GM19455 (cell line): ENCODE results near the gene UBA52.
"Not testable (repeated sequence)": the region's sequence is repeated elsewhere in the genome, so short reads cannot be mapped to it uniquely, and the experiment has no call there.

Experiments used
- ATAC-seq: cut with Tn5 transposase; IDR thresholded peaks from one replicate; pipeline ENCODE4 v1.9.1; 2021; ENCODE audit not compliant: unreplicated experiment

The UBA52 gene

DNA sequence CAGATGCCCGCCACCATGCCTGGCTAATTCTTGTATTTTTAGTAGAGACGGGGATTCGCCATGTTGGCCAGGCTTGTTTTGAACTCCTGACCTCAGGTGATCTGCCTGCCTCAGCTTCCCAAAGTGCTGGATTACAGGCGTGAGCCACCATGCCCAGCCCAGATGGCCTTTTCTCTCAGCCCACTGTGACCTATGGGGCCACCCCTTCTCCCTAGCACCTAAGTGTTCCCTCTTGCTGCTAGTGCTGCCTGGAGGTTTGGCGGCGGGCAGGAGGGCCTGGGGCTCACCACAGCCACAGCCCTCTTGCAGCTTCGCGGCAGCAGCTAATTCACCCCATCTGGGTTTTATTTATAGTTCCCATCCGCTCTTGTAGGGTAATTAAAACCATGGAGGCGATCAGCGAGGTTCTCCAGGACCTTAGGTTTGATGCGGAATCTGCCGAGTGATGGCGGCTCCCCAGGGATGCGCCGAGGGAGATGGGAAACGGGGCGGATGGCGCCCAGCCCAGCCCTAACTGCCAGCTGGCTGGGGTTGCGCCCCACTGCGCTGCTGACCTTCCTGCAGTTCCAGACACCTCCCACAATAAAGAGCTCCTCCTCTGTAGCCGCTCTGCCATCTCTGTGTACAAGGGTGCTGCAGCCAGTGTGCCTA is 20.2 kb downstream of the UBA52 start:
- ATAC-seq = no peak

DNA sequence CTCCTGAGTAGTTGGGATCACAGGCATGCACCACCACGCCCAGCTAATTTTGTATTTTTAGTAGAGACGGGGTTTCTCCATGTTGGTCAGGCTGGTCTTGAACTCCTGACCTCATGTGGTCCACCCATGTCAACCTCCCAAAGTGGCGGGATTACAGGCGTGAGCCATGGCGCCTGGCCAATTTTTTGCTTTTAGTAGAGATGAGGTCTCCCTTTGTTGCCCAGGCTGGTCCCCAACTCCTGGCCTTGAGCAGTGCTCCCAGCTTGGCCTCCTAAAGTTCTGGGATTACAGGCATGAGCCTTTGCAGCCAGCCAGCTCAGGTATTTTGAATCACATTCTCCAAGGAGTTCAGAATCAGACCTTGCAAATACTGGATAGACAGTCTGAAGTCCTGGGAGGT is 21.1 kb downstream of the UBA52 start:
- ATAC-seq = not testable (repeated sequence)

DNA sequence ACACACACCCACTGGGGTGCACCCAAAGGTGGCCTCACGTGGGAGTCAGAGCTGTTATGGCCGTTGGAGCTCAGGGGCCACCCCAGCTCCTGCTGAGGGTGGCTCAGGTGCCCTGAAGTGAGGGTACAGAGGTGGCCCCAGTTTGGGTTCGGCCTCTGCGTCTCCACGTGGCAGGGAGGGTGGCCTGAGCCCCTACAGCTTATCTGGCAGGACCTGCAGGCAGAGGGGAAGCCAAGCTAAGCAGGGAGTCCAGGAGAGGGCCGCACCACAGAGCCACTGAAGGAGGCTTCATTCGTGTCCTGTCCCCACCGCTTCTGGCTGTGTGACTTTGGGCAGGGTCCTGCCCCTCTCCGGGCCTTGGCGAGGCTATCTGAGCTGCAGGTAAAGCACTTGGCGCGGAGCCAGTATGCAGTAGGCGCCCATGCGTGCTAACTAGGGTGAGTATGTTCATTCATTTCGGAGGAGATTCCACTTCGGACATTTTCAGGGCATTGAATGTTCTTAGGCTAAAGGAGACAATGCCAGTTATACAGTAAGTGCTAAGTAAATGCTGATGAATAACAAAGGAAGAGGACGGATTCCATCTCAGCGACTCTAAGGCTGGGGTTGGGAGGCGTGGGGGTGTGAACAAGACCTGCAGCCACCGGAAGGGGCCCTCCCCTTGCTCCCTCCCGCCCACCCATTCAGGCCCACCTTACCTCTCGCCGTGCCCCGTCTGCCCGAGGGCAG is 21.9 kb downstream of the UBA52 start:
- no peak for ATAC-seq

DNA sequence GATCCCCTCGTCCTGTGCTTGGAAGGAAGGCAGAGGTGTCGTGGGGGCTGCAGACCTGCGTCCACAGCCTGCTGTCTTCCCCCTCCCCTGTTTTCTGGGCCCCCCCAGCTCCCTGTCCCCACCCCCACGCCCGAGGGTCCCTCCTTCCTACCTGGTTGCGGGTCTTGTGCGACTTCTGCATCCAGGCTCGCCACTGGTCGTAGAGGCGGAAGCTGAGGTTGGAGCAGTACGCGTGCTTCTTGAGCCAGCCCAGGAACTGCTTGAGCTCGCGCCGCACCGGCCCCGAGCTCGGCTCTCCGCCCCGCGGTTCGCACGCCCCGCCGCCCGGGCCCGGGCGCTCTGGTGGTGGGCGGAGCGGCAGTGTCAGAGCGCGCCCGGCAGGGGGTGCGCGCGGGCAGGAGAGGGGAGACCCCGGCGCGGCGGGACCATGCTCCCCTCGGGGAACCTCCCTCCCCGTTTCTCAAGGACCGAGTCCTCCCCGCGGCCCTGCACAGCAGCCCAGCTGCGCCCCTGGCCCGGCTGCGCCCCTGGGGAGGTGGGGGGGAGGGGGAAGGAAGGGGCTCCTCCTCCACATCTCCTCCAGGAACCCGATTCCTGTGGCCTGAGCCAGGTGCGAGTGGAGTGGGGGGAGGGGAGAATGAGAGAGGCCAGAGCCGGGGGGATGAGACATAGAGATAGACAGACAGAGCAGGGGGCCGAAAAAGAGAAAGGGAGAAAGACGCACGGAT is 22.6 kb downstream of the UBA52 start:
- no peak for ATAC-seq

DNA sequence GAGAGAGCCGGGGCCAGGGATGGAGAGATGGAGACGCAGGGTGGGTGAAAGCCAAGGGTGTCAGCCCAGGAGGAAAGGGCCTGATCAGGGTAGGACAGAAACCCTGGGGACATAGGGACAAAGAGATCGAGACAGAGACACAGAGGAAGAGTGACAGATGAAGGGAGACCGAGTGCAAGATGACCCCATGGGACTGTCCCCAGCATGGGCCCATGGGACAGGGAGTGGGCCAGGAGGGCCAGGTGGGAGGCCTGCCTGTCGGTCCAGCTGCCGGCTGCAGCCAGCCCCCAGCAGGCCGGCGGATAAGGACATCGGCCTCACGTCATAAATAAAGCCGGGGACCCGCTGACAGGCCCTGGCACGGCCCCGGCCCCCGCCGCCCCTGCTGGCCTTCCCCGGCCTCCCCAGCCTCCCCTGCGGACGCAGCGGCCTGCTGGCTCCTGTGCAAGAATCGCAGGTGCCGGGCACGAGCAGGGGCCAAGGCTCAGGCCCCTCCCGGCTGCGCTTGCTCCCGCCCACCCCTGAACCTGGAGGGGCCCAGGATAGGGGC is 23.2 kb downstream of the UBA52 start:
- no peak for ATAC-seq

DNA sequence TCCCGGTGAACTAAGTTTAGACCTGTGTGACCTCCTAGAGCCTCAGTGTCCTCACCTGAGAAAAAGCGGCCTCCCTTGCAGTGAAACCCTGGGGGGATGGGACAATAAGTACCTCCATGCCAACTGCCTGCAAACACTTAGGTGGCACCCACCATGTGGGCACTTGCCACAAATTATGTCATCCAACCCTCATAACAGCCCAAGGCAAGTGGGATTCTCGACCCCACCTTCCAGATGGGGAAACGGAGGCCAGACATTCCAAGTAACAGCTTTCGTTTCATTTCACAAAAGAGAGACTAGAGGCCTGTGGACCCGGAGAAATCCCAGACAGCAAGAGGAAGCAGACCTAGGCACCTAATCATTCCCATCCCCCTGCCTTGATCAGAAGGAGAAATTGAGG is 23.8 kb downstream of the UBA52 start:
- no peak for ATAC-seq

DNA sequence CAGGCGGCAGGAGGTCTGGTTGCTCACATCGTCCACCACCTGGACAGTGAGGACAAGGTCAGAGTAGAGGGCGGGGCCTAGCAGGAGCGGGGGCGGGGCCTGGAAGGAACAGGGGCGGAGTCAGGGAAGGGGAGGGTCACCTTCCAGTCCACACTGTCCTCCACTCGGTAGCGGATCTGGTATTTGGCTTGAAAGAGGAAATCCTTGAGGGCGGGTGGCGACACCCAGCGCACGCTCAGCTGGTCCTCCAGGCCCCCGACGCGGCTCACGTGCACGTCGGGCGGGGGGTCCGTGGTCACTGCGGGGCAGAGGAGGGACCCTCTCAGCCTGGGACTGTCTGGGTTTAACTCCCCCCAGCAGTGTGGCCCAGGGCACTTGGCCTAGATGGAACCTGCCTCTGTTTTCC is 25.1 kb downstream of the UBA52 start:
- no peak for ATAC-seq

DNA sequence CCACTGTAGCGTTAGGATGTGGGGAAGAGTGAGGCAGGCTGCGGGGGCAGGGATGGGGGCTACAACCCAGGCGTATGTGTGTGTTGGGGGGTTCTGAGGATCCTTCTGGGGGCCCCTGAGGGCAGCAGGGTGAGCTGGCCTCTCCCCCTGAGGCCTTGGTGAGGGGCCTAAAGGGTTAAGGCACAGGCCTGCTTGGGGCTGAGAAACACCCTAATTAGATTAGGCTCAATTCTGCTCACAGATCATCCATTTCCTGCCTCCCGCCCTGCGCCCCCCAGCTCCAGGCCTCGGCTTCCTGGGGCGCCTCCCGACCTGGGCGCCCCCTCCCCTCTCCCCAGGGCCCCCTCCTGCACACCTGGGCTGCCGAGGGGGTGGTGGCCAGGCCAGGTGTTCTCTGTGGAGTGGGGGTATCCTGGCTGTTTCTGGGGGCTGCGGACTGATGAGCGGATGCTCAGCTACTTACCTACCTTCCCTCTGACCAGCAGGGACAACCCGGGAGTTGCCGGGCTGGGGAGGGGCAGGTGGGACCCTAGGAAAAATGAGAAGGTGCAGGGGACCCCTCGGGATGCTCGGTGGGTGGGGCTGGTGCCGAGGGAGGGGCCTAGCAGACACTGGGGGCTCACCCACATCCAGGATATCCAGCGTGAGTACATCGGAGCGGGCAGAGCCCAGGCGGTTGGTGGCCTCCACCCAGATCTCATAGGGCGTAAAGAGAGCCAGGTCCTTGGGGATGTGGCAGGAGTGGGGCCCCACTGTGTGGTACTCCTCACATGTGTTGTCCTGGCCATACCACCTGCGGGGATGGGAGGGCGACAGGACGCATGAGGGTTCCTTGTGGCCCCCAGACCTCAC is 26.4 kb downstream of the UBA52 start:
- no peak for ATAC-seq

DNA sequence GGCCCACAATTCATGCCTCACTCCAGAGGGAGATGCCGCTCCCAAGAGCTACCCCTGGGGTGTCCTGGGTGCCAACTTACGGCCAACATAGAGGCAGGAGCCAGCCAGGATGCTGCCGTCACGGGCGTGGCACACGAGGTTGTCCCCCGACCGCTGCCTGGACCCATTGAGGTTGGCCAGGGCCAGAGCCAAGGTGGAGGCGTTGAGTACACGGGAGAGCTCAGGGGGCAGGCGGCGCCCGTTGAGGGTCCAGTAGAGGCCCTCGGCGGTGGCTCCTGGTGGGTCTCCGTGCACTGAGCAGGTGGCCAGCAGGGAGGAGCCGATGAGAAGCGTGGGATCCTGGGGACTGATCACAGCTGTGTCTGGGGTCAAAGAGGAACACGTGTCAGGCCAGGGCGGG is 27.8 kb downstream of the UBA52 start:
- ATAC-seq = no peak

DNA sequence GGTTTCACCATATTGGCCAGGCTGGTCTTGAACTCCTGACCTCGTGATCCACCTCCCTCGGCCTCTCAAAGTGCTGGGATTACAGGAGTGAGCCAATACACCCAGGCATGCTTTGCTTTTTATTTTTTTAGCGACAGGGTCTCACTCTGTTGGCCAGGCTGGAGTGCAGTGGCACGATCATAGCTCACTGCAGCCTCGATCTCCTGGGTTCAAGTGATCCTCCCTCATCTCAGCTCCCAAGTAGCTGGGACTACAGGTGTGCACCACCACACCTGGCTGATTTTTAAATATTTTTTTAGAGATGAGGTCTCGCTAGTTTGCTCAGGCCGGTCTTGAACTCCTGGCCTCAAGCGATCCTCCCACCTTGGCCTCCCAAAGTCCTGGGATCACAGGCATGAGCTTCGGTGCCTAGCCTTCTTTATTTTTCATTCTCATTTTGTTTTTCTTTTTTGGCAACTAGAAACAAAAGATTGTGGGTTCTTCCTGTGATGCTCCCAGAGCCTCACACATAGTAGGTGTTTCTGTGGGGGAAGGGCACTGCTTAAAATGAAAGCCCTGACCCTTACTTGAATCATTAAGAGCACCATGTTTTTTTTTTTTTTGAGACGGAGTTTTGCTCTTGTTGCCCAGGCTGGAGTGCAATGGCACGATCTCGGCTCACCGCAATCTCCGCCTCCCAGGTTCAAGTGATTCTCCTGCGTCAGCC is 29.2 kb downstream of the UBA52 start:
- not testable (repeated sequence) for ATAC-seq

DNA sequence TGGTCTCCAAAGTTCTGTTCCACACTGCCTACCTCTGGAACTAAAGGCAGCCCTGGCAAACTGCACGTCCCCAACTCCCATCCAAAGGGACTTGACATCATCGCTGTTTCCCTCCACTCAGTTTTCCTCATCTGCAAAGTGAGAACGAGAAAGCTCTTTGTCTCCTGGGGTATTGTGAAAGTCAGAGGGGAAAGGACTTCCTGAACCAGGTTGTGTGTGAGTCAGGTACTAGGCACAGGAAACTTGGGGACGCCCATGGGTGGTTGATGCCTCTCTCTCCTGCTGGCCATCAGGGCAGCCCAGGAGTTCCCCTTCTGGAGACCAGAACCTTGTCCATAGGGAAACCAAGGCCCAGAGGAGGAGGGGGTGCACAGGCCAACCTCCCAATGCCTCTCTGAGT is 30.2 kb downstream of the UBA52 start:
- ATAC-seq = no peak

DNA sequence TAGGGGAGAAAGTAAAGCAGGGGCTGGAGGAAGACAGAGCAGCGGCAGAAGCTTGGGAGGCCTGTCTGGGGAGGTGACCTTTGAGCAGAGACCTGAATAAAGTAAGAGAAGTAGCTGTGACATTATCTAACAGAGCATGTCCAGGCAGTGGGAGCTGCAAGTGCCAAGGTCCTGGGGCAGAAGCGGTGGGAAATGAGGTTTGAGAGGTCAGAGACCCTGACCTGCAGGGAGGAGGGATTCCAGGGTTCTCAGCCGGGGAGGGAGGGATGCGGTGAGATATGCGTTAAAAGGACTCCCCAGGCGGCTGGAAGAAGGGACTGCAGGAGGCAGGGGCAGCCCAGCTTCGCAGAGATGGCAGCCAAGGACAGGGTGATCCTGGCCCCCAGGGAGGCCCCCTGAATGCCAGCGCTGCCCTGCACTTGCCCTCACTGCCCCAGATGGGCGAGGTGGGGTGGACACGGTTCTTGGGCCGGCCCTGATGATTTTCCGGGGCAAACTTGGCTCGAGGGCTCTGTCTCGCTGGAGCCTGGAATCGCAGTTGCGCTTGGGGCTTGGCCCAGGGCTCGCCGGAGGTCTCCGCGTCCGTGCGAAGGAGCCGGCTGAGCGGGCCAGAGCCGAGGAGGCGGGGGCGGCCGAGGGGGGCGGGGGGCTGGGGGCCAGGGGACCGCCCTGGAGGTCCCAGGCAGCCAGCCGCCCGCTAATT is 31.7 kb downstream of the UBA52 start:
- no peak for ATAC-seq

DNA sequence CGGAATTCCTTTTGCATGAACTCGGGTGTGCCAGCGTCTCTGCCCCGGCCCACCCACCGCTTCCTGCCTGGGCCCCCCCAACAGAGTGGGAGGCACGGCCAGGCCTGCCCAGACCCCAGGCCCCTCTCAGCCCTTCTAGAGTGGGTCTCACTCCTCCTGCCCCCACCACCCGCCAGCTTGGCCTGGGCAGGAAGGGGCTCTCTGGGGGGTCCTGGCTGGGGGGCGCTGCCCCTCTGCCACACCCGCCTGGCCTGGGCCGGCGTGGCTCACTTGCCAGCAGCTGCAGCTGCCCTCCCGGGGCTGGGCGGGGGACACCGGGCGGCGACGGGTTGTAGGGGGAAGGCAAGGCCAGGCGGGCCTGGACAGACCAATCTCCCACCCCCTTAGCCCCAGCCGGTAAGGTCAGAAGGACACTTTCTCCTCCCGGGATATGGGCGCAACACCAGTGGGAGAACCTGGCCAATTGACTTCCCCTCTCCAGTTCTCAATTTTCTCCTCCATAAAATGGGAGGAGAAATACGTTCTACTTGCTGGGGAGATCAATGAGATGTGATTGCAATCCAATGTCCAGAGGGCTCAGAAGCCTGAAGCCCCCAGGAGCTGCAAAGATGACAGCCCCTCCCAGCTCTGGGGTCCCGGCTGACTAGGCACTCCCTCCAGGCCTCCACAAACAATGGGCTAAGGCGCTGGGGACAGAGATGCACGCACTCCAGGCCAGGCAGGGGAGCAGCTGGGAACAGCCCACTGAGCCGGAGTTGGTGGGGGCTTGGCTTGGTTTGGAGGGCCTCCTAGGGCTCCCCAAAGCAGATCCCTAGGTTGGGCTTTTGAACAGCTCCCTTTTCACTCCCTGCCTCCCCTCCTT is 32.5 kb downstream of the UBA52 start:
- ATAC-seq = no peak

DNA sequence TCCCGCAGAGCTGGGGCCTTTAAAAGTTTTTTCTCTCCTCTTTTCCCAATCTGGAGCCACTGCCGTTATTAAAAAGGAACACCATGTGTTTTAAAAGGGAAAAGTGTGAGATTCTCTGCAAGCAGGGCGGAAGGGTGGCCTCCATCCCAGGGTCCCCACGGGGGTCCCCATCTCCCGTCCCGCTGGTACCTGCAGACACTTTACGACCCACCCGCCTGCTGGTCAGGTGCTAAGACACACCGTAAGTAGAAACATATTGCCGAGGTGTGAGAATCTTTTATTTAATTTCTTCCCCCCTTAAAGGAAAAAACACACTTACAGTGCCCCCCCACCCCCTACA is 33.1 kb downstream of the UBA52 start:
- ATAC-seq = no peak

DNA sequence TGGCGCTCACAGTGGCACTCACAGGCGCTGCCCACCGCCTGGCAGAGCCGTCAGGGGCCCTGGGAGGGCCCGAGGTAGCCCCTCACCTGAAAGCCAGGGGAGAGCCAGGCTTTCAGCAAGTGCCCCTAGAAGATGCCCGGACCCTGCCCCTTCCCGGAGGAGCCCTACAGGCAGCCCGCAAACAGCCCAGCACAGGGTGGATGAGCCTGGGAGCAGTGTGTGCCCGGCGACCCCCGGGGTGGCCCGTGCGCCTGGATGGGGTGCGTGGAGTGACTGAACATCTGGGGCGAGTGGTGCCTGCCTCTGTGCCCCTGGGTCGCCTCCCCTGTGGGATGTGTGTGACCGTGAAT is 33.5 kb downstream of the UBA52 start:
- no peak for ATAC-seq

DNA sequence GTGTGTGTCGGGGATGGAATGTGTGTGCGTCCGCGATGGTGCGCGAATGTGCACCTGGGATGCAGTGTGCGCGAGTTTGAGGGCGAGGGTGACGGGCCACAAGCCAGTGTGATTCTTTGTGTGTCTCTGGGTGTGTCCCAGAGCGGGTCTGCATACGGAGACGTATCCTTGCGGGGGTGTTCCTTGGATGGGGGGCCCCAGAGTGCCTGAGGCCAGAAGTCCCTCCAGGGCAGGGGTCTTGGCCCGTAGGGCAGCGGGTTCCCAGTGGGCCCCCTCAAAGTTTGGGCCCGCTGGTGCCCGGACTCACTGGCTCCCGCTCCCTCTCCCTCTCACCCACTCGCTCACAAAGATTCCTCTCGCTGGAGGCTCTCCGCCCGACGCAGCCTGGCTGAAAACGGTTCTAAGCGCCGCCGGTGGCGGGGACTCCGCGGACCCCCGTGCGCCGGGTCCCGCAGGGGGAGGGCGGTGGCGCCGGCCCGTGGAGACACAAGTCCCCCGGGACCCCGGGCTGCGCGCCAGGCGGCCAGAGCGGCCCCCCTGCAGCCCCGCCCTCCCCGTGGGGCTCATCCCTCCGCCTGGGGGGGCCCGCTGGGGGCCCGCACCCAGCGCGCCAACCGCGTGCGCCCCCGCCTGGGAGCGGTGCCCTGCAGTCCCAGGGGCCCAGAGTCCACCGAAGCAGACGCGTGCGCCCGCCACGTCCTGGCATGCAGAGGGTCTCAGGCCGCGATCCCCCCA is 34.1 kb downstream of the UBA52 start:
- no peak for ATAC-seq

DNA sequence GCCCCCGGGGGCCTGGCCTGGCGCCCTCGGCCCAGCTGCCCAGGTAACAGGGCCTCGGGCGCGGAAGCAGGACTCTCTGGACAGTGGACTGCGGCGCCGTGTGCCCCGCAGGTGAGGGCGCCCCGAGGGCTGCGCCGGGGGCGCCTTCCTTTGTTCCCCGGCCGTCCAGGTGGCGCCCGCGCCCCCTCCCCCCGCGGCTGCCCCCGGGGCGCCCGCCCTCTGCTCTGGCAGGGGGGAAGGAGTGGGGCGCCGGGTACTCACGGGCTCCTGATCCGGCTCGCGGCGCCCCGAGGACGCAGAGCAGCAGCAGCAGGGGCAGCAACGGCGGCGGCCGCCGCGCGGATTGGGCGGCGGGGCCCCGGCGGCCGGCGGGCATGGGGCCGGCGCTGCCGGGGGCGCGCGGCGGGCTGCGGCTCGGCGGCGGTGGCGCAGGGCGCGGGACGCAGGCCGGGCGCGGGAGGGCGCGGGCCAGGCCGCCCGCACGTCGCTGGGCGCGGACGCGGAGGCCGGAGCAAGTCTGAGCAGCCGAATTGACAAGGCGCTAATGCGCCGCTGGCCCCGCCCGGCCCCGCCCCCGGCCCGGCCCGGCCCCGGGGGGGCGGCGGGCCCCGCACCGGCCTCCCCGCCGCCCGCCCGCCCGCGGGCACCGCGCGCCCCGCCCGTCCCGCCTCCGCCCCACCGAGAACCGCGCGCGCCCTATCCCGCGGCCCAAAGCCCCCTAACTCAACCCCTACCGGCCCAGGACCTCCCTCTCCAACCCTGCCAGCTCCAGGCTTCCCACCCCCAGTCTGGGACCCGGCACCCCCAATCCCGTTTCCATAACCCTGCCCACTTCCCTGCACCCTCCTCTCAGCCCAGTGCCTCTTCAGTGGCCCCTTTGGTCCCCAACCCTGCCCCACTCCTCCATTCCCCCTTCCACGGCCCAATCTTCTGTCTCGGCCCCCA is 34.9 kb downstream of the UBA52 start, which contains the start of gene CRLF1:
TSS of gene CRLF1 (minus strand) at position 519 of the 945 bp plus-strand sequence. CDS start at position 376, 143 bp downstream.
- ATAC-seq = no peak
